Testis (tissue), 3 donors: Measurements from ENCODE around the gene LRRC8D. TPM values are rescaled to one million over a fixed set of nuclear protein-coding genes. Genes with fewer than 3 reads are reported as not detected.

Source experiments
- DNase-seq: peaks from one replicate; pipeline ENCODE4 v3.0.0-alpha.2; 2019
- H3K27ac ChIP-seq, 2 donors: fragments of 200-600 bp; sonication (generic); one replicate each; pipeline ENCODE4 v1.5.1; 2019
- H3K27me3 ChIP-seq: fragments of 200-600 bp; sonication (generic); one replicate; pipeline ENCODE4 v1.5.1; 2019
- H3K36me3 ChIP-seq: fragments of 200-600 bp; sonication (generic); one replicate; pipeline ENCODE4 v1.5.1; 2017; ENCODE audit warnings: low read depth; ENCODE audit errors: missing control alignments
- H3K4me1 ChIP-seq: fragments of 200-600 bp; sonication (generic); one replicate; pipeline ENCODE4 v1.5.1; 2019
- H3K4me3 ChIP-seq, 2 donors: fragments of 200-600 bp; sonication (generic); one replicate each; pipeline ENCODE4 v1.5.1; 2017 to 2019
- H3K9me3 ChIP-seq: fragments of 200-600 bp; sonication (generic); one replicate; pipeline ENCODE4 v1.5.1; 2017
- POLR2A ChIP-seq: fragments of 450-650 bp; IDR thresholded peaks from one replicate; pipeline ENCODE4 v1.6.1; 2017; ENCODE audit warnings: antibody characterized with exemption, mild to moderate bottlenecking, moderate library complexity
- WGBS, 2 donors: methylation state at CpG; one replicate each; pipeline ENCODE4 v1.1.5; 2018; 5-methylcytosine and 5-hydroxymethylcytosine counted together
- intact Hi-C: fragments of 100-400 bp; cut with DNase I; formaldehyde crosslinking; loops from one replicate; pipeline ENCODE4 v1.15.1; 2023; ENCODE audit warnings: low total_unique reads
- polyA plus RNA-seq: library from polyadenylated mRNA; stranded (reverse); fragments of 350-450 nt; fragmentation: Illumina TruSeq; extraction: RNeasy Lipid Tissue Mini Kit (QIAGEN cat#74804); gene quantifications from one replicate; pipeline ENCODE4 v1.2.3, GENCODE V29; 2014; ENCODE audit warnings: low read depth, low replicate concordance; ENCODE audit not compliant: insufficient read depth
- total RNA-seq, 2 donors: library from RNA; depleted of rRNA; stranded (reverse); fragments of >200 nt; gene quantifications; one replicate each; pipeline ENCODE4 v1.2.3, GENCODE V29; 2016
- TF ChIP-seq, protein P1 (sequence below), 3 experiments: fragments of 450-650 bp in 2 of 3; fragments of 200-600 bp in 1 of 3; sonication (generic) in 1 of 3; IDR thresholded peaks; one replicate each; pipeline ENCODE4 v1.5.1; 2016 to 2019; ENCODE audit warnings: antibody characterized with exemption in 3 of 3, mild to moderate bottlenecking in 2 of 3, moderate library complexity in 1 of 3

The LRRC8D gene
- total and polyA plus RNA-seq, 3 donors from 2014 or later = 20.8 to 46.1 (median 41.1) TPM

DNA sequence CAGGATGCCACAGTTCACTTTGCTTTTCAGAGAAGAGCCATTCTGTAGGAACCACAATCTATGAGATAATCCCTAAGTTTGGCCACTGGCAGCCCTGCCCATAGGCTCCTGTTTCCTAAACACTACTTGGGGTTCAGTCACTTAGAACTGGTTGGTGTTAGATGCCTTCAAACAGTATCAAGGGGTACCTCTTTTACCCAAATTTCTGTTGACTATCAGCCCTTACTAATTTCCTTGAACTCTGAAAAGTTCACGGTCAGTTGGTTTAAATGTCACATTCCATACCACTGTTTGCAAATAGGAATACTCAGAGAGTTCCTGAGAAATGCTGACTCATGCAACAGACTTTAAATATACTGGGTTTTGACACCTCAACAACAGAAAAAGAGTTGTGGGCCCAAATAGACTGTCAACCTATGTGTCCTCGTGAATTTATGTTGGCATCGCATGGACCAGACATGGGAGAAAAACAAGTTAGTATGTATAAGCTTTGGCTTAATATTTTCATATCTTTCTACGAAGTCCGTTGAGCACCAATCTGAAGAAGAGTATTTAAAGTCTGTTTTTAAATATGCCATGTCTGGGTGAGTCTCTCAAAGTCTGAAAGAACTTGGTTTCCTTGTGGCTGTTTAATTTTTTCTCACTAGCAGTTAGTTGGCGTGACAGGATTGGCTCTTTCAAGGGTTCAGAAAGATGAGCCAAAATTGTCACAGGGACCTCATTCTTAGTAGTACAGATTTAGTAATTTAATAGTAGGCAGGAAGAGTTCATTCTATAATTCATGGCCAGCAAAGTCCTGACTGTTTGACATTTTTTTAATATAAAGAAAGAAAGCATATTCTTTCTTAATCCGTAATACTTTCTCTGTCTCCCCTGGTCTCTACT is 117.6 kb downstream of the LRRC8D start:
- no peak for DNase-seq
- H3K27ac ChIP-seq = peak overlapping the region in 1 of 2 donors; percentile 32
- H3K4me1 ChIP-seq = peaks cover 15% of the 10 kb centered on the region
- 82 to 90% methylated on average over 7 of the region's 7 CpGs for WGBS, 2 donors
- no peaks in the 10 kb centered on the region for H3K36me3 ChIP-seq
- no peak overlapping the region for H3K4me3 ChIP-seq
- H3K27me3 ChIP-seq = no peaks in the 10 kb centered on the region
- TF ChIP-seq, protein P1, sequence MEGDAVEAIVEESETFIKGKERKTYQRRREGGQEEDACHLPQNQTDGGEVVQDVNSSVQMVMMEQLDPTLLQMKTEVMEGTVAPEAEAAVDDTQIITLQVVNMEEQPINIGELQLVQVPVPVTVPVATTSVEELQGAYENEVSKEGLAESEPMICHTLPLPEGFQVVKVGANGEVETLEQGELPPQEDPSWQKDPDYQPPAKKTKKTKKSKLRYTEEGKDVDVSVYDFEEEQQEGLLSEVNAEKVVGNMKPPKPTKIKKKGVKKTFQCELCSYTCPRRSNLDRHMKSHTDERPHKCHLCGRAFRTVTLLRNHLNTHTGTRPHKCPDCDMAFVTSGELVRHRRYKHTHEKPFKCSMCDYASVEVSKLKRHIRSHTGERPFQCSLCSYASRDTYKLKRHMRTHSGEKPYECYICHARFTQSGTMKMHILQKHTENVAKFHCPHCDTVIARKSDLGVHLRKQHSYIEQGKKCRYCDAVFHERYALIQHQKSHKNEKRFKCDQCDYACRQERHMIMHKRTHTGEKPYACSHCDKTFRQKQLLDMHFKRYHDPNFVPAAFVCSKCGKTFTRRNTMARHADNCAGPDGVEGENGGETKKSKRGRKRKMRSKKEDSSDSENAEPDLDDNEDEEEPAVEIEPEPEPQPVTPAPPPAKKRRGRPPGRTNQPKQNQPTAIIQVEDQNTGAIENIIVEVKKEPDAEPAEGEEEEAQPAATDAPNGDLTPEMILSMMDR (IDR thresholded peaks at IDR 0.05) = no peak
- no peak for TF ChIP-seq POLR2A
- H3K9me3 ChIP-seq = no peaks in the 10 kb centered on the region
- intact Hi-C loops = no loop called here

DNA sequence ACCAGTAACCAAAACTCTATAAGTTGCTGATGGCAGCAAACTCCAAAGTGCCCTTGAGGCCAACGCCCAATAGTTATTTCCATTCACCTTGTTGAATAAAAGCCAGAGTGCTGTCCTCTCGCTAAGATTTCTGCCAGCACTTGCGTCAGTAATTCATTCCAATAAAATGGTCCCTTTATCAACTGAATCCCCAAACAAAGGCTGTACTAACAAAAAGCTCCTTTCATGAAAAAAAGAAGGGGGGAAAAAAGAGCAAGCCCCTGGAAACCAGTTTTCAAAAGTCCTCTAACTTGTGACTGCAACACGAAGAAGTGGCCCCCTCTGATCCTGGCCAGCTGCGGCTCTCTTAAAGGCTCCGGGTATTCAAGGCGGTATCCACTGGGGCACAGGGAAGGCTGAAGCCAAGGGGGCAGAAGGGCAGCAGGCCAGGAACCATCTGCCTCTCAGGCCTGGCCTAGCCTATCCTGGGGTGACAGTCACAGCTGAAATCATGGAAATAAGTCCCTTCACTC is 118.3 kb downstream of the LRRC8D start:
- 54 to 74% methylated on average over 7 of the region's 7 CpGs for WGBS, 2 donors
- TF ChIP-seq, protein P1 (IDR thresholded peaks at IDR 0.05) = no peak
- no peak for TF ChIP-seq POLR2A
- H3K4me1 ChIP-seq = peaks cover 15% of the 10 kb centered on the region
- DNase-seq = no peak
- no peaks in the 10 kb centered on the region for H3K9me3 ChIP-seq
- peak overlapping the region in 1 of 2 donors; percentile 12 for H3K27ac ChIP-seq
- no peaks in the 10 kb centered on the region for H3K27me3 ChIP-seq
- intact Hi-C loops = no loop called here
- H3K36me3 ChIP-seq = no peaks in the 10 kb centered on the region
- no peak overlapping the region for H3K4me3 ChIP-seq

DNA sequence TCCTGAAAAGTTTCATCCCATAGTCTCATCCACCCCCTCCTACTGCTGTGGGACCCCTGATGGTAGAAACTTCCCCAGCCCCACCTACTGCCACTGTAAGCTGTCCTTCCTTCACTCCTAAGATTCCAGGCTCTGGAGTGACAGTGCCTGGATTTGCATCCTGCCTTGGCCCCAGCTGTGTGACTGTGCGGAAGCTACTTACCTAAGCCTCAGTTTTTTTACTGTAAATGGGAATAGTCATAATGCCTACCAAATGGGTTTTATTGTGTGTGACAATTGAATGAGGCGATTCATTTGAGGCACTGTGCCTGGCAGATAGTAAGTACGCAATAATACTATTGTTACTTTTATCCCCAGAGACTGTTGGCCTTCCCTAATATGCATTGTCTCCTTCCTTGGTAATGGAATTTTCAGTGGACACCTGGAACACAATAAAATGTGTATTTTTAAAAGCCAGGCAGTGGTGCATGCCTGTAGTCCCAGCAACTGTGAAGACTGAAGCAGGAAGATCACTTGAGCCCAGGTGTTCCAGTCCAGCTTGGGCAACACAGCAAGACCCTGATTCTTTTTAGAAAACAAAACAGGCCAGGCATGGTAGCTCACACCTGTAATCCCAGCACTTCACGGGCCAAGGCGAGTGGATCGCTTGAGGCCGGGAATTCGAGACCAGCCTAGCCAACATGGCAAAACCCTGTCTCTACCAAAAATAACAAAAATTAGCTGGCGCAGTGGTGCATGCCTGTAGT is 119.0 kb downstream of the LRRC8D start:
- H3K36me3 ChIP-seq = no peaks in the 10 kb centered on the region
- no peak overlapping the region for H3K4me3 ChIP-seq
- peak overlapping the region in 1 of 2 donors; percentile 12 for H3K27ac ChIP-seq
- peaks cover 15% of the 10 kb centered on the region for H3K4me1 ChIP-seq
- intact Hi-C loops = no loop called here
- H3K9me3 ChIP-seq = no peaks in the 10 kb centered on the region
- H3K27me3 ChIP-seq = no peaks in the 10 kb centered on the region
- TF ChIP-seq, protein P1 (IDR thresholded peaks at IDR 0.05) = no peak
- no peak for TF ChIP-seq POLR2A
- DNase-seq = no peak
- 87 to 94% methylated on average over 9 of the region's 9 CpGs for WGBS, 2 donors

DNA sequence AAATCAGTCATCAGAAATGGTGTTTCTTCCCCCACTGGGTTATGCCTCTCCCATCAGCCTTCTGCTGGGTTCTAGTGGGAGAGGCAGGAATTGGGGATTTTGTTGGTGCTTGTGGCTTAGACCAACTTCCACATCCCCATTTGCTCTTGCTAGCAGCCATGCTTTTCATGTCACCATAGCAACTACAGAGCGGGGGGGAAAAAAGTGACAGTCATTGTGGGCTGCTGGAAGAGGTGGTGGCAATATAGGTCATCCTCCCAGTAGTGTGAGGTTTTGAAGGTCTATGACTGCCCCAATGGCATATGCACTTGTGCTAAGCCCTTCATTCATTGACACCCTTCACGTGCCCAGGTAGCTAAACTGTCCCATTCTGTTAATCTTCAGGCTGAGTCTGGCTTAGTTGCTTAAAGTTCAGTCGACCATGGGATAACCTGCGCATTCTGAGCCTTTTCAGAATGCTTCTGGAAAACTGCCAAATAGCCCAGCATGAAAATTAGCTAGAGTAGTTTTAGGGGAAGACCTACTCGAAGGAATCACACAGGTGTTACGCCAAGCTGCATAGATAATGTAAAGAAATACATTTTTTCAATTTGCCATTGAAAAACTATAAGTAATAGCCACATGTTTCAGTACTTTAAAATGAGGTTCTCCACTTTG is 120.4 kb downstream of the LRRC8D start:
- 87 to 89% methylated on average over 6 of the region's 6 CpGs for WGBS, 2 donors
- Histone ChIP-seq H3K36me3 (no peaks in the 10 kb centered on the region), H3K9me3 (no peaks in the 10 kb centered on the region), H3K4me3 (no peak overlapping the region), H3K4me1 (peaks cover 15% of the 10 kb centered on the region), H3K27me3 (no peaks in the 10 kb centered on the region), H3K27ac (no peak overlapping the region)
- intact Hi-C loops = no loop called here
- DNase-seq = no peak
- TF ChIP-seq POLR2A = no peak
- TF ChIP-seq, protein P1 (IDR thresholded peaks at IDR 0.05) = no peak
